ENCODE results near the gene DRC7. TPM values are rescaled to one million over a fixed set of nuclear protein-coding genes. Genes with fewer than 3 reads are reported as not detected.

Gene DRC7
- total RNA-seq, 6 experiments from 2014 or later, result not detected

GRCh38 chr16:57714047-57714446, 19.4 kb downstream of the DRC7 start:
- H3K36me3 Mint-ChIP-seq (ENCODE audit: low read depth), result no peaks in the 10 kb centered on the region
- no peak overlapping the region for H3K4me3 Mint-ChIP-seq
- H3K4me1 Mint-ChIP-seq (ENCODE audit: low read depth), result no peaks in the 10 kb centered on the region
- no peak overlapping the region for H3K27ac Mint-ChIP-seq
- H3K9me3 Mint-ChIP-seq, result no peaks in the 10 kb centered on the region
- no peak for DNase-seq
- no peak for TF ChIP-seq CTCF (IDR thresholded peaks at IDR 0.05)
- peaks cover 52% of the 10 kb centered on the region for H3K27me3 Mint-ChIP-seq (ENCODE audit: insufficient read depth)

- peaks cover 34% of the 10 kb centered on the region for H3K27me3 Mint-ChIP-seq (ENCODE audit: insufficient read depth)
- no peaks in the 10 kb centered on the region for H3K4me1 Mint-ChIP-seq (ENCODE audit: low read depth)
- H3K36me3 Mint-ChIP-seq (ENCODE audit: low read depth), result no peaks in the 10 kb centered on the region
- peak; percentile 85 for TF ChIP-seq CTCF (IDR thresholded peaks at IDR 0.05)
- DNase-seq, result peak; percentile 47
- H3K27ac Mint-ChIP-seq, result no peak overlapping the region
- no peaks in the 10 kb centered on the region for H3K9me3 Mint-ChIP-seq
- H3K4me3 Mint-ChIP-seq, result no peak overlapping the region
Measured at GRCh38 chr16:57720142-57720575, 25.6 kb downstream of the DRC7 start.

- Mint-ChIP-seq H3K4me3 (no peak overlapping the region), H3K9me3 (no peaks in the 10 kb centered on the region), H3K36me3 (ENCODE audit: low read depth) (no peaks in the 10 kb centered on the region), H3K4me1 (ENCODE audit: low read depth) (no peaks in the 10 kb centered on the region), H3K27me3 (ENCODE audit: insufficient read depth) (peaks cover 24% of the 10 kb centered on the region), H3K27ac (no peak overlapping the region)
- TF ChIP-seq CTCF (IDR thresholded peaks at IDR 0.05), result no peak
- DNase-seq, result no peak
Measured at GRCh38 chr16:57721356-57722209, 27.0 kb downstream of the DRC7 start.

- Mint-ChIP-seq H3K4me1 (ENCODE audit: low read depth) (no peaks in the 10 kb centered on the region), H3K27me3 (ENCODE audit: insufficient read depth) (peaks cover 21% of the 10 kb centered on the region), H3K4me3 (no peak overlapping the region), H3K9me3 (no peaks in the 10 kb centered on the region), H3K27ac (no peak overlapping the region), H3K36me3 (ENCODE audit: low read depth) (no peaks in the 10 kb centered on the region)
- no peak for TF ChIP-seq CTCF (IDR thresholded peaks at IDR 0.05)
- no peak for DNase-seq
Measured at GRCh38 chr16:57722210-57722499, 27.5 kb downstream of the DRC7 start.

GRCh38 chr16:57722651-57723050, 28.0 kb downstream of the DRC7 start:
- Mint-ChIP-seq H3K27ac (no peak overlapping the region), H3K4me3 (no peak overlapping the region), H3K27me3 (ENCODE audit: insufficient read depth) (peaks cover 17% of the 10 kb centered on the region), H3K9me3 (no peaks in the 10 kb centered on the region), H3K4me1 (ENCODE audit: low read depth) (no peaks in the 10 kb centered on the region), H3K36me3 (ENCODE audit: low read depth) (no peaks in the 10 kb centered on the region)
- TF ChIP-seq CTCF (IDR thresholded peaks at IDR 0.05), result no peak
- no peak for DNase-seq
